ENCODE measurements around the gene CCK.

CCK gene

DNA sequence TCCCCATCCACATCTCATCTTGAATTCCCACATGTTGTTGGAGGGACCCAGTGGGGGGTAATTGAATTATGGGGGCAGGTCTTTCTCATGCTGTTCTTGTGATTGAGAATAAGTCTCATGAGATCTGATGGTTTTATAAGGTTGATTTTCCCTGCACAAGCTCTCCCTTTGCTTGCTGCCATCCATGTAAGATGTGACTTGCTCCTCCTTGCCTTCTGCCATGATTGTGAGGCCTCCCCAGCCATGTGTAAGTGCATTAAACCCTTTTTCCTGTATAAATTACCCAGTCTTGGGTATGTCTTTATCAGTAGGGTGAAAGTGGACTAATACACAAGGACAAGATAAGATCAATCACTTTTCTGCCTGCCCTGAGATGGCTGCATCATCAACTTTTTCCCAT is 5.8 kb upstream of the CCK start:
- no peak for DNase-seq (ENCODE audit: low read depth, low spot score)
- H3K4me3 ChIP-seq (ENCODE audit: low read length) = no peak overlapping the region

DNA sequence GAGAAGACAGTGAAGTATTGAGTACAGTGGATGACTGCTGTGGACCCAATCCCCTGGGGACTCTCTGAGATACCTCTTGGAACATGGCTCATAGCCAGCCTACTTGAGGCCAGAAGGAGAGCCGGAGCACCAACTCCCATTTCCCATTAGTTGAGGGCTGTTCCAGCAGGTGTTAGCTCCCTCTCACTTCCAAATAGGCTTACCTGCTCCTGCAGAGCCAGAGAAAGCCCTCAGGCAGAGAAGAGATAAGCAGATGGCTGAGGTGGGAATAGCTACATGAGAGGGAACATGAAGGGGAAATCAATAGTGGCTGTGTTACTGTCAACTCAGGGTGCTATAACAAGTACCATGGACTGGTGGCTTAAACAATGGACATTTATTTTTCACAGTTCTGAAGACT is 4.6 kb upstream of the CCK start:
- no peak for DNase-seq (ENCODE audit: low read depth, low spot score)
- no peak overlapping the region for H3K4me3 ChIP-seq (ENCODE audit: low read length)

DNA sequence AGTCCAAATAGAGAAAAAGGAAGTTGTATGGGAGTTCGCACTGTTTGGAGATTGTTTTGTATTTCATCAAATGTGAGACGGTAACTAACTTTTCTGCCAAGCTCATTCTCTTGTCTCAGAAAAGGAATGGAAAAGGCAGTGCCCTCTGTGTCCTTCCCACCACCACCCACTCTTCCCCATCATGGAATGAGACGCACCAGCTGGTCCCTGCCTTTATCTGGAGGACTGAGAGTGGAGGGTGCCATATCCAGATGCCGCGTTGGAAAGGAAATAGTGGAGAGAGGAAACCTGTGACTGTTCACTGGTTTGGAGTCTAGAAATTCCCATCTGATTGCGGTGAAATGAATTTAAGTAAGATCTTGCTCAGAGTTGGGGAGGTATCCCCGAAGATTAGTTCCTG is 3.7 kb upstream of the CCK start:
- no peak overlapping the region for H3K4me3 ChIP-seq (ENCODE audit: low read length)
- no peak for DNase-seq (ENCODE audit: low read depth, low spot score)

GRCh38 chr3:42267878-42268277 is 1.9 kb upstream of the CCK start:
- H3K4me3 ChIP-seq (ENCODE audit: low read length) = no peak overlapping the region
- DNase-seq (ENCODE audit: low read depth, low spot score) = no peak

DNA sequence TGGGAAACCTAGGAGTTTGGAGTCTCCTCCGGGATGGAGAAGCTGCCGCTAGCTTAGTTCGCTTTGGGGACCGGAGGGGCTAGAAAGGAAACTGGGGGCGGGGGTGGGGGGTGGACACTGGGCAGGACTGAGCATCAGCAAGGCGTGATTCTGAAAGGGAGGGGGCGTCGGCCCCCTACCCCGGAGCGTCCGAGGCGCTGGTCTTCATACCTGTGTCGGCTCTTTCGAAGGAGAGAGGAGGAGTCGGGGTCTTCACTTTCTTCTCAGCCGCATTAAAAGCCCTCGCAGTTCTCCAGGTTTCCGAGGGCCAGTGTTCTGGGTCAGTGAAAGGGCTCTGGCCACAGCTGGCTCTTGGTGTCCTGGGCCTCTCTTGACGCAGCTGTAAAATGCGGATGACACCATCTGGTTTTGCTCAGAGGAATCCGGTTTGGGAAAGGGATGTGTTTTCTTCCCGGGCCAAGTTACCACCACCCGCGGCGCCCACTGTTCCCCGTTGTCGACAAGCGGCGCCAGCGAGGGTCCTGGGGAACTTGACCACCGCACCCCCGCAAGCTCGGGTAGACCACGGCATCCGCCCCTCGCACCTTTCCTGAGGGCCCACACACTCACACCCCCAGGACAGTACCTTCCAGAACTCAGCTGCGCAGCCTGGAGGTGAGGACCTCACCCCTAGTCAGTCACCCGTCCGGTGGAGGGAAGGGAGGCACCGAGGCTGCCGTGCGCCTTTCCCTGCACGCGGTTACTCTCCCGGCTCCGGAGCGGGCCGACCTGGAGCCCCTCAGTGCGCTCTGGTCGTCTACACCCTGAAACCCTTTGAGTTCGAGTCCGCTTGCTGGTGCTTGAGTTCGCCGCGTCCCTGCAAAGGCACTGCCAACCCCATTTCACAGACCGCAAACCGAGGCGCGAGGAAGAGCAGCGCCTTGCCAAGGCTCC is 660 bp downstream of the CCK start:
- DNase-seq (ENCODE audit: low read depth, low spot score) = no peak

DNA sequence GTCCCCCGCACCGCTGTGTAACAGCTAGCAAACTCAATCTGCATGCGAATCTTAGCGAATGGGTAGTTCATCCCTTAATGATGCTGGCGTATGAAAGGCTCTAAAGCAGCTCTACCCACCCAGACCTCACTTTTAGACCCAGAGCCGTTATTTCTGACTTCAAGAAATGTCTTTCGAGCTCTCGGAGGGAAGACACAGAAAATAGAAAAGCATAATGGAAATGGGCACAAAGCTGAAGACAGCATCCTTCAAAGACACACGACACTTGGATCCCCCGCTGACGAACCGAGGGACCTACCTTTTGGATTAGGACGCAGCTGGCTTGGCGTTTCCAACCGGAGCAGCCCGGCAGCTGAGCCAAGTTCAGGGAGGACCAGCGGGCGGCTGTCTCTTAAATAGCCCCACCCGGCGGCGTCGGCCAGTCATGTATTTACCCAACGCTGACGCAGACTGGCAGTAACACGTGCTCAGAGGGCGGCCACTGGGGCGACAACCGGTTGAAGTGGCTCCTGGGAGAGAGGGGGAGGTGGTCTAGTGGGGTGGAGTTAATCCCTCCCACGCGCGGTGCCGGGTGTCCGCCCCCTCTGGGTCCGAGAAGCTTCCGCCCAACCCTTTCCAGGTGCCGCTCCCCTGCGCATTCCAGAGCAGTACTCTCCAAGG is 1.5 kb downstream of the CCK start:
- no peak overlapping the region for H3K4me3 ChIP-seq (ENCODE audit: low read length)
- DNase-seq (ENCODE audit: low read depth, low spot score) = no peak

More for the DNA sequence above, 660 bp downstream of the CCK start:
- H3K4me3 ChIP-seq (ENCODE audit: low read length) = no peak overlapping the region

DNA sequence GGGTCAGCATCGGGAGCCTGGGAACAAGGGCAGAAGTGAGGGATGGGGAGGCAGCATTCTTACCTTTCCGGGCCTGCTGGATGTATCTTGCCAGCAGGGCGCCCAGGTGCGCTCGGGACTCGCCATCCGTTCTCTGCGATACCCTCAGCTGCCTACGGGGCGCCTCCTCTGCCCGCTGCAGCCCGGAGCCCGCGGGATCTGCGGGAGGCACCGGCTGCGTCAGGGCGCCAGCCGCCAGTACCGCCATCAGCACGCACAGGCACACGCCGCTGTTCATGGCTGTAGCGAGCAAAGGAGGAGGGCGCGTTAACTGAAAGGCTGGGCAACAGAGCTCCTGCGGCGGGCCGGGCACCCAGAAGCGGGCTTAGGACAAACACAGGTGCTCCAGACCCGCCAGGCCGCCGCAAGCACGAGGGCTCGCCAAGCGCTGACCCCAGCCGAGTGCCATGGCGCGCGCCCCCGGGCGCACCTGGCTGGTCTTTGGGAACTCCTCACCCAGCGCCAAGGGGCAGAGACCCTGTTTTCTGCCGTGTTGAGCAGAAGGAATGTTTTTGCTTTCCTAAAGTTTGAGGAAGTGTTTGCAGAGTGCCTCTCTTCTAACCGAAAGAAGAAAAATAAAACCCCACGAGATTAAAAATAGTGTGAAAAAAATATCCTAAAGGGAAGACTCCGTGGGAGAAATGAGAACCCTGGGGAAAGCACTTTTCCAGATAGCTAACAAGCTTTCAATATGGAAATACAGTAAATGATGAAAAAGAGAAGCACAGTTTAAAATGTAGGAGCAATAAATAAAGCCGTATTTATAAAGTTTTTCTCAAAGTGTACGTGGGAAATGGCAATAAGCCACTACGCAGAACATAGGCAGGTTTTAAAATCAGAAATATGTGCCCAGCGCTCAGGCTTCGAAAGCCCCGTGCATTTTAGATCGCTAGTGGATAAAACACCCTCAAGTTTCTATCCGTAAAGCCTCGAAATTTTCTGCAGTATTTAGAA is 2.3 kb downstream of the CCK start:
- H3K4me3 ChIP-seq (ENCODE audit: low read length) = no peak overlapping the region
- no peak for DNase-seq (ENCODE audit: low read depth, low spot score)

DNA sequence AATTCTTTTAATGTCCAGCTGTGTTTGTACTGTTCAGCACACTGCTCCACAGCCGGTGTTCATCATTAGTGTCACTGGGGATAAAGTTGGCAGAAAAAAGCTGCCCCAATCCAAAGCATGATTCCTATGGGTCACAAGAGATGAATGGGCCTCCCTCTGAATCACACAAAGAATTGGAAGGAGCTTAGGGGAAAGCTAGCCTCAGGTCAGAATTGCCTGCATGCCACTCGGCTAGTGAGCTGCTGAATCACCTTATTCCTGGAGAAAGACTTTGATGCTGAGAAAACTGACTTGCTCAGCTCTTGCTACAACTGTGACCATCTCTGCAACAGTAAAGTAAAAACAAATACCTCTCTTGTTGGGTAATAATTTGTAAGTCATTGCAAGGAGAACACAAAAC is 3.5 kb downstream of the CCK start:
- DNase-seq (ENCODE audit: low read depth, low spot score) = no peak
- H3K4me3 ChIP-seq (ENCODE audit: low read length) = no peak overlapping the region

- H3K4me3 ChIP-seq (ENCODE audit: low read length) = no peak overlapping the region
- DNase-seq (ENCODE audit: low read depth, low spot score) = no peak
These were observed 9.0 kb downstream of the CCK start for GRCh38 chr3:42257007-42257406.

DNA sequence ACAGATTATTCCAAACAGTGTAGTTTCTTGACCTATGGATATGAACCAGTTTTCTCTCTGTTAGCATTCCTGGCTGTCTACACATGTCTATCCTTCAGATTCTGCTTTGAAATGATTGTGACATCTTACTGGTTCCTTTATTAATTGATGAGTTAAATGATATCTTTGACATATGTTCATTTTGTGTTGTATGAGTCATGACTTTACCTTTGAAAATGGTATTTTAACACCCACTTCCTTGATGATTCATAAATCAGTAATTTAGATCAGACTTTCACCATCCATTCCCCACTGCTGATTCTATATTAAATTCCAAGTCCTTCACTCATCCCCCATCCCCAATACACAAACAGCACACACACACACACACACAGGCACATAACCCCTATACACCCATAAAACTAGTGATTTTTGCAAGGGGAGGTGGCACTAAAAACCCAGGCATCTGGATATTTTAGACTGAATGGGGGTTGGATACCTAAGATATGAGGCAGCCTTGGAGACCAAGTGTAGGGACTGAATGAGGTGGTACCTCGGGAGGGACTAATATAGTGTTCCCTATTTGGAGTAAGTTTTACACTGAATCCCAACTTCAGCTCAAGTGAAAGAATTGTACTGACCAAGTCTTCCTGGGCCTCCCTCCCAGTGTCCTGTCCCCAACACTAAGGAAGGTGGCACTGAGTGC is 9.7 kb downstream of the CCK start:
- H3K4me3 ChIP-seq (ENCODE audit: low read length) = no peak overlapping the region
- no peak for DNase-seq (ENCODE audit: low read depth, low spot score)

DNA sequence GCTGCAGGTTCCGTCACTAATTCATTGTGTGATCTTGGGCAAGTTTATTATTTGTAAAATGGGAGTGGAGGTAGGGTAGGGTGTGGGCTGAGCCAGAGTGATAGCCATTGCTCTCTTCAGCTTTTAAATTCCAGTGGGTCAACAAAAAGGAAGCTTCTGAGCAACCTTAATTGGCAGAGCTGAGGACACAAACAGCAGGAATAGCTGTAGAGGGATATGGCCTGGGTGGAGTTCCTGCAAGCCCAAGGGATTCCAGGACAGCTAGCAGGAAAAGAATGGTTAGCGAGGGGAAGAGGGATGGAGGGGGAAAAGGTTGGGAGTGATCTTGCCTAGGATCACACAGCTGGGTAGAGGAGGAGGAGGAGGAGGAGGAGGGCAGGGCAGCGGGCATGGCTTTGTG is 11.4 kb downstream of the CCK start:
- DNase-seq (ENCODE audit: low read depth, low spot score) = no peak
- H3K4me3 ChIP-seq (ENCODE audit: low read length) = no peak overlapping the region

DNA sequence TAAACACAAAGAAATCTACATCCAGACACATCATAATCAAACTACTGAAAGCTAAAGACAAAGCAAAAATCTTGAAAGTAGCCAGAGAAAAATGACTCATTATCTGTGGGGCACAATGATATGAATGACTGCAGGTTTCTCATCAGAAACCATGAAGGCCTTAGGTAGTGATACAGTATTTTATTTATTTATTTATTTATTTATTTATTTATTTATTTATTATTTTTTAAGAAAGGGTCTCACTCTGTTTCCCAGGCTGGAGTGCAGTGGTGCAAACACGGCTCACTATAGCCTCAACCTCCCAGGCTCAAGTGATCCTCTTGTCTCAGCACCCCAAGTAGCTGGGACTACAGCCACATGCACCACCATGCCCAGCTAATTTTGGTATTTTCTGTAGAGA is 15.2 kb downstream of the CCK start:
- no peak overlapping the region for H3K4me3 ChIP-seq (ENCODE audit: low read length)
- DNase-seq (ENCODE audit: low read depth, low spot score) = no peak

DNA sequence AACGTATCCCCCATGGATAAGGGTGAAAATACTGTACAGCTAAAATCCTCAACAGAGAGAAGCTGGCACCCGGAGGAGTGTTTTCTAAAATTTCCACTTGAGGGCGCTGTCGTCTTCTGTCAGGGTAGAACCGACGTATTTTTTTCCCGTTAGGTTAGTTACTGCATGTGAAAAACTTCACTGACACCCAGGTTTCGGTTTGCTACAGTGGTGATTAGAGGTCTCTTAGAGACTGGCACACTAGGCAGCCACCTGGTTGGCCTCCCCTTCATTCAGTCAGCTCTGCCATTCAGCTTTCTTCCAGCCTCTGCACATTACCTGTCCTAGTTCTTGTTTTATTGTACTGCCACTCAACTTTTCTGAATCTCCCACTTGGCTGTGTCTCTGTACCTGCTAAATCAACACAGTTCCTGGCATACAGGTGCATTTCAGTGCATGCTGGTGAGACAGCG is 18.4 kb downstream of the CCK start:
- peak; percentile 69 for DNase-seq (ENCODE audit: low read depth, low spot score)
- H3K4me3 ChIP-seq (ENCODE audit: low read length) = no peak overlapping the region

DNA sequence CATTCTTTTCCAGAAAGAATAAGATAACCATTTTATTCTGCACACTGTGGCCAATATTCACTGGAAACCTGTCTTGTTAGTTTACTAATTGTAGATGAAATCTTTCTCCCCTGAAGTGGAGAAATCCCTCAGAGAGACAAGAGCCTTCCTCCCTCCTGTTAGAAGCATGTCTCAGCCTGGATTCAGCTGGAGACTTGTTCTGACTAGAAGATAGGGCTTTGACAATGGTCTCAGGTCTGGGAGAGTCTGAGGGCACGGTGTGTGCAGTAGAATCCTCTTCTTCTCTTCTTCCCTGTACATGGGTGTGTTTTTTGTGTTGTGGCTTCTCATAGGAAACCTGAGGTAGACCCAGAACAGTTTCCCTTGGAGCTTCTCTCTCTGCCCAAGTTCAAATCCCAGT is 19.9 kb downstream of the CCK start:
- H3K4me3 ChIP-seq (ENCODE audit: low read length) = no peak overlapping the region
- DNase-seq (ENCODE audit: low read depth, low spot score) = no peak

GRCh38 chr3:42236611-42237010 is 29.4 kb downstream of the CCK start:
- H3K4me3 ChIP-seq (ENCODE audit: low read length) = no peak overlapping the region
- no peak for DNase-seq (ENCODE audit: low read depth, low spot score)

DNA sequence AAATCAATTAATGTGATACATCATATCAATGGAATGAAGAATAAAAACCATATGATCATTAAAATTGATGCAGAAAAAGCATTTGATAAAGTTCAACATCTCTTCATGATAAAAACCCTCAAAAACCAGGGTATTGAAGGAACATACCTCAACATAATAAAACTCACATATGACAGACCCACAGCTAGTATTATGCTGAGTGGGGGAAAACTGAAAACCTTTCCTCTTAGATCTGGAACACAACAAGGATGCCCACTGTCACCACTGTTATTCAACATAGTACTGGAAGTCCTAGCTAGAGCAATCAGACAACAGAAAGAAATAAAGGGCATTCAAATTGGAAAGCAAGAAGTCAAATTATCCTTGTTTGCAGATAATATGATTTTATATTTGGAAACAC is 30.5 kb downstream of the CCK start:
- no peak for DNase-seq (ENCODE audit: low read depth, low spot score)

DNA sequence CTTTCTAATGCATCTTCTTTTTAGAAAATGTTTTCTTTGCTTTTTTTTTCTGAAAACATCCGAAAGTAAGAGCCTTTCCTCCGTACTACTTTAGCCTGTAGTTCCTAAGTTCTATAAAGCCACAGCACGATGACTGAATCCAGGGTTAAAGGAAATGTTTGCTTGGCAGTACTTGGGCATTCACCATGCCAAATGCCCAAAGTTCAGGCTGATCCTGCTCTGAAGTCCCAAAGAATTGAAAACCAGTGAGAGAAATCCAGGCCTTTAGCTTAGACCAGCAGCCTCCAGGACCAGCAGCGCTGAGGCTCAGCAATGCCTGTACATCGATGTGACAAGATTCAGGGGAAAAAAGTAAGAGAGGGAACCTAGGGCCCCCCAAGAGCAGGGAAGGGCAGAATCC is 35.1 kb downstream of the CCK start:
- H3K4me3 ChIP-seq (ENCODE audit: low read length) = no peak overlapping the region

More for the DNA sequence above, 30.5 kb downstream of the CCK start:
- H3K4me3 ChIP-seq (ENCODE audit: low read length) = no peak overlapping the region

DNA sequence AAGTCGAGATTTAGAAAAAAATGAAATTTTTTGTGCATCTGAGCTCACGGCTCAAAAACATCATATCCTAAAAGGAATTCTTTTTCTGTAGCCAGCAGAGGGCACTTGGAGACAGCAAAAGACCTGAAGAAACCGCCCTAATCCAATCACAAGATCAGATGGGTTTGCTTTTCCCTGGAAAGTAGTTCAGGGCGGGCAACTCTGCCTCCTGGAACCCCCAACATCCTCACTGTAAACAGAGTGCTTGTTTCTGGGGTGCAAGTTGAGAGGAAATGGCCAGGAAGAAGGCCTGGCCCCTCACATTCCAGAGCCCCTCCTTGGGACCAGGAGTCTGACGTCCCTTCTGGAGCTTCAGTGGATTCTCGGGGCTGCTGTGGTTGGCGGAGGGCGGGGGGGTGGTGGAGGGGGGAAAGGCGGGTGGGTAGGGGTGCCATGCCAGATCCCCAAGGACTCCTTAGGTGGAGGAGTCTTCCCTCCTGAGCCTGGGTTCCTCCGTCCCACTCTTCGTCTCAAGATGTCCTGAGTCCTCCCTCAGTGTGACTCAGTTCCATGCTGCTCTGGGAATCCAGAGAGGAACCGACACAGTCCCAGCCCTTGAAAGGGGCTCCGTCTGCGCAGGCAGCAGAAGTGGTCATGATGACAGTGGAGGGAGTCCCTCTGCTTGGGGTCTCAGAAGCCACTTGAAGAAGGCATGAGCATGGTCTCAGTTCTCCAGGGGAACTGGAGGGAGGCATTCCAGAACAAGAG is 35.9 kb downstream of the CCK start:
- no peak for DNase-seq (ENCODE audit: low read depth, low spot score)
- no peak overlapping the region for H3K4me3 ChIP-seq (ENCODE audit: low read length)

More for the DNA sequence above, 35.1 kb downstream of the CCK start:
- DNase-seq (ENCODE audit: low read depth, low spot score) = no peak

Measured in Jurkat, Clone E6-1 (cell line).